B cell (primary cell): Measurements from ENCODE around the gene PRKCA. TPM values are rescaled to one million over a fixed set of nuclear protein-coding genes. Genes with fewer than 3 reads are reported as not detected.

Experiments used
- ATAC-seq: fragments of 200-7000 bp; cut with Tn5 transposase; one replicate; pipeline ENCODE4 v1.10.0; 2021; ENCODE audit warnings: low read depth, mild to moderate bottlenecking, moderate number of reproducible peaks, moderate library complexity
- CTCF ChIA-PET: fragments of 350-600 bp; sonication (Branson Sonifier 250); formaldehyde crosslinking; loops from one replicate; lab custom pipeline; 2021; ENCODE audit warnings: antibody characterized with exemption, inconsistent platforms; lab: Charles Lee
- POLR2A ChIA-PET: fragments of 350-600 bp; sonication (Branson Sonifier 250); formaldehyde crosslinking; loops from one replicate; lab custom pipeline; 2021; ENCODE audit warnings: antibody characterized with exemption; lab: Charles Lee
- DNase-seq: peaks from one replicate; pipeline ENCODE4 v3.0.0; 2013
- H2AFZ ChIP-seq: 2 replicates; pipeline ENCODE4 v1.6.1; 2012; ENCODE audit warnings: mild to moderate bottlenecking, low read depth, low read length; ENCODE audit not compliant: insufficient read depth, poor library complexity, severe bottlenecking
- H3K27ac ChIP-seq, 2 donors: 1 replicate in 1 of 2; 2 replicates in 1 of 2; pipeline ENCODE4 v1.5.1; 2012 to 2013; ENCODE audit warnings: low read length in 2 of 2, mild to moderate bottlenecking in 2 of 2, moderate library complexity in 1 of 2
- H3K27me3 ChIP-seq, 4 experiments: fragments of 200-600 bp in 1 of 4; sonication (generic) in 1 of 4; replicated peaks in 1 of 4; 1 replicate in 2 of 4; 2 replicates in 2 of 4; pipeline versions ENCODE4 v1.6.1 to v1.7.0; 2013 to 2016; ENCODE audit warnings: low read length in 3 of 4, mild to moderate bottlenecking in 2 of 4, mixed read lengths in 1 of 4, moderate library complexity in 1 of 4; ENCODE audit not compliant: insufficient read depth in 4 of 4, control insufficient read depth in 3 of 4; ENCODE audit errors: control extremely low read depth in 1 of 4
- H3K36me3 ChIP-seq, 2 experiments: replicated peaks in 1 of 2; 1 replicate in 1 of 2; 2 replicates in 1 of 2; pipeline versions ENCODE4 v1.6.1 to v1.7.1; 2013; ENCODE audit warnings: low read length in 1 of 2; ENCODE audit not compliant: insufficient read depth in 2 of 2, control insufficient read depth in 1 of 2; ENCODE audit errors: control extremely low read depth in 1 of 2, extremely low read depth in 1 of 2
- H3K4me1 ChIP-seq, 2 donors: fragments of 200-600 bp in 1 of 2; sonication (generic) in 1 of 2; 1 replicate in 1 of 2; 2 replicates in 1 of 2; pipeline versions ENCODE4 v1.5.1 to v1.6.1; 2013 to 2017; ENCODE audit warnings: low read length in 2 of 2; ENCODE audit not compliant: control insufficient read depth in 2 of 2, insufficient read depth in 2 of 2
- H3K4me2 ChIP-seq: replicated peaks from 2 replicates; pipeline ENCODE3; 2012; ENCODE audit warnings: mild to moderate bottlenecking, low read depth, low read length; ENCODE audit not compliant: poor library complexity, severe bottlenecking
- H3K4me3 ChIP-seq, 5 experiments: fragments of 200-600 bp in 1 of 5; sonication (generic) in 1 of 5; 1 replicate in 3 of 5; 2 replicates in 2 of 5; pipeline versions ENCODE4 v1.5.1 to v1.7.0; 2011 to 2016; ENCODE audit warnings: low read length in 4 of 5, mild to moderate bottlenecking in 4 of 5, low read depth in 2 of 5, control low read depth in 1 of 5, moderate library complexity in 1 of 5; ENCODE audit not compliant: insufficient read depth in 1 of 5; ENCODE audit errors: control extremely low read depth in 1 of 5, extremely low read depth in 1 of 5
- H3K79me2 ChIP-seq: fragments of 200-600 bp; sonication (generic); one replicate; pipeline ENCODE4 v1.6.0; 2016; ENCODE audit warnings: low read length; ENCODE audit not compliant: control insufficient read depth, insufficient read depth
- H3K9ac ChIP-seq: fragments of 200-600 bp; sonication (generic); 2 replicates; pipeline ENCODE4 v1.6.1; 2017; ENCODE audit warnings: mild to moderate bottlenecking, low read length, moderate library complexity
- H3K9me3 ChIP-seq, 3 donors: one replicate each; pipeline versions ENCODE4 v1.6.1 to v1.7.1; 2013; ENCODE audit warnings: low read length in 2 of 3; ENCODE audit not compliant: control insufficient read depth in 2 of 3, insufficient read depth in 1 of 3; ENCODE audit errors: control extremely low read depth in 1 of 3
- H4K20me1 ChIP-seq: 2 replicates; pipeline ENCODE4 v1.6.0; 2012; ENCODE audit warnings: mild to moderate bottlenecking, low read length; ENCODE audit not compliant: insufficient read depth, control insufficient read depth, poor library complexity, severe bottlenecking
- H3K27ac Mint-ChIP-seq: one replicate; pipeline ENCODE4 v1.8.0; 2021; ENCODE audit warnings: mixed read lengths
- H3K27me3 Mint-ChIP-seq: one replicate; pipeline ENCODE4 v1.8.0; 2021; ENCODE audit warnings: mixed read lengths
- H3K4me1 Mint-ChIP-seq: one replicate; pipeline ENCODE4 v1.8.0; 2021; ENCODE audit warnings: mixed read lengths
- H3K4me3 Mint-ChIP-seq: one replicate; pipeline ENCODE4 v1.8.0; 2021; ENCODE audit warnings: mixed read lengths
- H3K9me3 Mint-ChIP-seq: one replicate; pipeline ENCODE4 v1.8.0; 2022; ENCODE audit warnings: mixed read lengths; ENCODE audit not compliant: insufficient read depth
- EZH2 ChIP-seq: IDR thresholded peaks from 2 replicates; pipeline ENCODE4 v1.6.1; 2012; ENCODE audit warnings: borderline replicate concordance, low read depth, mild to moderate bottlenecking, moderate library complexity, low read length; ENCODE audit not compliant: insufficient read depth, poor library complexity, severe bottlenecking
- WGBS: methylation state at CpG from one replicate; pipeline ENCODE4 v1.1.5; 2013; ENCODE audit warnings: missing lambda C conversion rate; ENCODE audit not compliant: insufficient coverage; 5-methylcytosine and 5-hydroxymethylcytosine counted together
- intact Hi-C: fragments of 100-400 bp; cut with micrococcal nuclease; formaldehyde crosslinking; loops from one replicate; pipeline ENCODE4 v1.10.0; 2022
- polyA plus RNA-seq: library from polyadenylated mRNA; depleted of rRNA; stranded (reverse); fragments of >200 nt; gene quantifications from 2 replicates; pipeline ENCODE4 v1.2.3, GENCODE V29; 2012
- total RNA-seq, 2 donors: library from RNA; stranded (reverse); fragments of 120-200 nt in 1 of 2; gene quantifications; 1 replicate in 1 of 2; 2 replicates in 1 of 2; pipeline versions ENCODE4 v1.2.3 to v1.2.4, GENCODE V29; 2013 to 2022
- TF ChIP-seq, protein P1 (sequence below): fragments of 200-600 bp; IDR thresholded peaks from one replicate; pipeline ENCODE4 v1.8.0; 2022; ENCODE audit warnings: antibody characterized with exemption, mild to moderate bottlenecking

PRKCA gene
- total and polyA plus RNA-seq, 2 donors (not counting 1 experiment from before 2014, with no cell fraction given): 0.33 to 7.7 TPM

DNA sequence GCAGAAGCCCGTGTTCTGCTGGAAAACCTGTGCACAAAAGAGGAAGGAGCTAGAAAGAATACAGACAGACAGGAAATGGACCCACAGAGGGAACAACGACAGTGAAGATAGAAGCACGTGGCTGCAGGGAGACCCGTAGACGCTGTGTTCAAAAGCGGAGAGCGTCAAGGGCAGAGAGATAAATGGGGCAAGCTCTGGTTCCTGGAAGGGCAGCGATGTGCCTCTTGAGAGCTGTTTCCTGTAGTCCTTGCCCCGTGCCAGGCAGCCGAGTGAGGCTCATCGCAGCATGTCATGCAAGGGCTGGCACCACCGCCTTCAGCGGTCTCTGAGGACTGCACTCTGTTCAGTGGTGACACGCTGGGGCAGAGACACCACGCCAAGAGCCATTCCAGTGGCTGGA lies 488.9 kb downstream of the PRKCA start:
- no peaks in the 10 kb centered on the region for H3K9me3 ChIP-seq
- peaks cover 15% of the 10 kb centered on the region for H3K27me3 Mint-ChIP-seq
- CTCF ChIA-PET: no interaction called here
- H4K20me1 ChIP-seq: no peaks in the 10 kb centered on the region
- WGBS: 8% methylated on average over 15 of the region's 15 CpGs
- H3K4me3 Mint-ChIP-seq: peak overlapping the region; percentile 79
- intact Hi-C loops: no loop called here
- DNase-seq (peak; percentile 27), ATAC-seq (no peak)
- no peak for TF ChIP-seq EZH2
- TF ChIP-seq, protein P1, sequence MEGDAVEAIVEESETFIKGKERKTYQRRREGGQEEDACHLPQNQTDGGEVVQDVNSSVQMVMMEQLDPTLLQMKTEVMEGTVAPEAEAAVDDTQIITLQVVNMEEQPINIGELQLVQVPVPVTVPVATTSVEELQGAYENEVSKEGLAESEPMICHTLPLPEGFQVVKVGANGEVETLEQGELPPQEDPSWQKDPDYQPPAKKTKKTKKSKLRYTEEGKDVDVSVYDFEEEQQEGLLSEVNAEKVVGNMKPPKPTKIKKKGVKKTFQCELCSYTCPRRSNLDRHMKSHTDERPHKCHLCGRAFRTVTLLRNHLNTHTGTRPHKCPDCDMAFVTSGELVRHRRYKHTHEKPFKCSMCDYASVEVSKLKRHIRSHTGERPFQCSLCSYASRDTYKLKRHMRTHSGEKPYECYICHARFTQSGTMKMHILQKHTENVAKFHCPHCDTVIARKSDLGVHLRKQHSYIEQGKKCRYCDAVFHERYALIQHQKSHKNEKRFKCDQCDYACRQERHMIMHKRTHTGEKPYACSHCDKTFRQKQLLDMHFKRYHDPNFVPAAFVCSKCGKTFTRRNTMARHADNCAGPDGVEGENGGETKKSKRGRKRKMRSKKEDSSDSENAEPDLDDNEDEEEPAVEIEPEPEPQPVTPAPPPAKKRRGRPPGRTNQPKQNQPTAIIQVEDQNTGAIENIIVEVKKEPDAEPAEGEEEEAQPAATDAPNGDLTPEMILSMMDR: no peak
- peak overlapping the region; percentile 26 for H3K9ac ChIP-seq
- H3K4me1 ChIP-seq: peaks cover 12 to 25% of the 10 kb centered on the region in 2 donors
- H3K4me3 ChIP-seq: peak overlapping the region in 2 of 5 experiments; percentile 8 to 36
- H3K4me1 Mint-ChIP-seq: peaks cover 32% of the 10 kb centered on the region
- H3K27ac ChIP-seq: no peak overlapping the region
- no peaks in the 10 kb centered on the region for H3K79me2 ChIP-seq
- H3K4me2 ChIP-seq: peak overlapping the region; percentile 57
- H3K9me3 Mint-ChIP-seq: no peaks in the 10 kb centered on the region
- peak overlapping the region; percentile 62 for H2AFZ ChIP-seq
- POLR2A ChIA-PET: no interaction called here
- peaks cover 0 to 16% (median 6%) of the 10 kb centered on the region in 4 experiments for H3K27me3 ChIP-seq
- no peaks in the 10 kb centered on the region for H3K36me3 ChIP-seq
- H3K27ac Mint-ChIP-seq: no peak overlapping the region

DNA sequence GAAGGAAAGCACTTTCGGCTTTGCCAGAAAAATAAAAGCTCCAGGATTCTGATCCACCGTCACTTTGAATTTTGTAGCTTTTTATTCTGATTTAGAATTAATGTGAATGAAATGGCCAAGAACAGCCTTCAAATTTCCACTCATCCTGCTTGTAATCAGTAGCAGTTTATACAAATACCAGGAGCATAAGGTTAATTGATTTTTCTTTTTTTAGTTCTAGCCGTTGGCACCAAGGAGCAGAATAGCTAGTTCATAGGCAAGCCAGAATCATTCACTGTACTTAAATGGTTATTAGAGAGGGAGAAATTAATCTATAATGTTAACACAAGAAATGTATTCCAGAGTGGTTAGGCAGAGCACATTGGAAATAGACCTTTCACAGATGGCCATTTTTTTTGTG lies 491.4 kb downstream of the PRKCA start:
- POLR2A ChIA-PET: no interaction called here
- no peaks in the 10 kb centered on the region for H3K79me2 ChIP-seq

More for the DNA sequence above, 491.4 kb downstream of the PRKCA start:
- intact Hi-C loops: no loop called here
- H3K4me3 Mint-ChIP-seq: no peak overlapping the region
- no peaks in the 10 kb centered on the region for H4K20me1 ChIP-seq
- H3K27ac ChIP-seq: no peak overlapping the region
- peaks cover 0 to 3% (median 0%) of the 10 kb centered on the region in 3 donors for H3K9me3 ChIP-seq
- no peak overlapping the region for H2AFZ ChIP-seq
- H3K27me3 ChIP-seq: peaks cover 0 to 16% (median 6%) of the 10 kb centered on the region in 4 experiments
- no peak for DNase-seq
- CTCF ChIA-PET: no interaction called here
- ATAC-seq: no peak
- no peak overlapping the region for H3K4me2 ChIP-seq
- H3K4me1 ChIP-seq: peaks cover 12 to 22% of the 10 kb centered on the region in 2 donors
- H3K4me3 ChIP-seq: no peak overlapping the region
- H3K36me3 ChIP-seq: no peaks in the 10 kb centered on the region
- no peak overlapping the region for H3K27ac Mint-ChIP-seq
- no peak overlapping the region for H3K9ac ChIP-seq
- peaks cover 20% of the 10 kb centered on the region for H3K4me1 Mint-ChIP-seq
- WGBS: no CpG with 5 or more reads among the region's 3 CpGs
- TF ChIP-seq, protein P1: no peak
- TF ChIP-seq EZH2: no peak
- H3K27me3 Mint-ChIP-seq: peaks cover 15% of the 10 kb centered on the region
- no peaks in the 10 kb centered on the region for H3K9me3 Mint-ChIP-seq
